CD4-positive, alpha-beta T cell treated with Interleukin-17A for 4 hours (primary cell): Measurements from ENCODE around the gene P4HB.

Source experiments
- DNase-seq: peaks from one replicate; pipeline ENCODE4 v3.0.0-alpha.2; 2020; ENCODE audit warnings: mixed read lengths

The P4HB gene

GRCh38 chr17:81807210-81807719, 53.1 kb downstream of the P4HB start:
- DNase-seq: no peak

- no peak for DNase-seq
Observed at GRCh38 chr17:81806461-81807209, 53.7 kb downstream of the P4HB start.

- no peak for DNase-seq
Observed at GRCh38 chr17:81805707-81806460, 54.5 kb downstream of the P4HB start.

DNA sequence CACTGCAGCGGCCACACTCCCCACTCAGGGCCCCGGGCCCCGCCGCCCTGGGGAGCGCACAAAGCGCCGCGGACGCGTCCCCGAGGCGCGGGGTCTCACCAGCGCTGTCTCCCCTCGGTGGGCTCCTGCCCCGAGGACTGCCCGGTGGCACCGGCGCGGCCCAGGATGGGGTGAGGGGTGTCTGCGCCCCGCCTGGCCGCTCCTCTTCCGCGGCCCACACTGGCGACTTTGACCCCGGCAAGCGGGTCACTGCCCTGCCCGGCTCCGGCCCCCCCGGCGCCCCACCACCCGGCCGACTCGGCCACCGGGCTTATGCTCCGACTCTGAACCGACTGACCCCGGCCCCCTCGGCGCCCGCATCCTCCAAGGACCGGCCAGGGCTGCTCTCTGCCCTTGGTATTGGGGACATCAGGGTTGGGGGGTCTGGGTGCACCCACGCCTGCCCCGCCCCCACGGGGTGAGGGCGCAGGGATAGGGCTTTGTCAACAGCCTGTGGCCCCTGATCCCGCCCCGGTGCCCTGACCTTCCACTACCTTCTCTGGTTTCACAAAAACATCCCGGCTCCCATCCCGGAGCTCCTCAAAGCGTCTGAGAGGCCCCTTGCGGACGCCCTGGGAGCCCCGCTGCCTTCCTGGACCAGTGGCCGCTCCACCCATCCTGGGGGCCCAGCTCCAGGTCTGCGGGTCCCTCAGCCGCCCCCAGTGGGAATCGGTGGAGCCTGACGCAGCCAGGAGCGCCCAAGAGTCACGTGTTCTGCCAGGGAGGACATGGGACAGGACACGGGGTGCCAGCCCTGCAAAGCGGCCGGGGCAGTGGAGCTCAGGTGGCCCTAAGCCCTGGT, 55.6 kb downstream of the P4HB start:
- DNase-seq: no peak

GRCh38 chr17:81803728-81804558, 56.4 kb downstream of the P4HB start, which contains the start of gene GCGR:
Gene GCGR (plus strand): TSS chr17:81804150. CDS start chr17:81809019, 4,869 bp downstream.
- DNase-seq: no peak

DNA sequence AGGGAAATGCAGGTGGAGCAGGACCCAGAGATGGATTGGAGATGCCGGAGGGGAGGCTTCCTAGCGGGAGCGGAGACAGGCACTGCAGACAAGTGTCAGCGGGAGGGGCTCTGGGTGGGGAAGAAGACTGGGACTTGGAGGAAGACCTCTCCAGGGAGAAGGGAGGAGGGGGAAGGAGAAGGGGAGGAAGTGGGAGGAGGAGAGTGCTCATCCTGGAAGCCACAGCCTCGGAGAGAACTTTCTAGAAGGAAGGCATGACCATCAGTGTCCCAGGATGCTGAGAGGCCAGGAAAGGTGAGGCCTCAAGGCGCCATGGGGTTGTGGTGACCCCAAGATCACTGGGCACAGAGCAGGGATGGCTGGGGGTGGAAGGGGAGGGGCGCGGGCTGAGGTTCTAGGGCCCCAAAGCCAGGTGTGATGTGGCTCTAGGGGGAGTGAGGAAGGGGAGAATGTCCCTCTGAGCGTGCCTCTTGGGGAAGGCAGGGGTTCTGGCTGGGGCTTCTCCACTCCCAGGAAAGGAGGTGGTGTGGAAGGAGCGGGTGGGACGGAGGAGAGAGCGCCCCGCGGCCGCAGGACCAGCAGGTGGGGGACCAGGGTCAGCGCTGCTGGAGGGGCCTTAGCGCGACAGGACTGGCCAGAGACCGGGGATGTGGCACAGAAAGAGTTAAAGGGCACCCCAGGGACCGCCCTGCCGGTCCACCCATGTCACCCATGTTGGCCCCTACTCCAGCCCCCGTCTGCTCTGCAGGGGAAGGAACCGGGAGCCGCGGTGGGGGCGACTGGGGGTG, 57.3 kb downstream of the P4HB start:
- no peak for DNase-seq

DNA sequence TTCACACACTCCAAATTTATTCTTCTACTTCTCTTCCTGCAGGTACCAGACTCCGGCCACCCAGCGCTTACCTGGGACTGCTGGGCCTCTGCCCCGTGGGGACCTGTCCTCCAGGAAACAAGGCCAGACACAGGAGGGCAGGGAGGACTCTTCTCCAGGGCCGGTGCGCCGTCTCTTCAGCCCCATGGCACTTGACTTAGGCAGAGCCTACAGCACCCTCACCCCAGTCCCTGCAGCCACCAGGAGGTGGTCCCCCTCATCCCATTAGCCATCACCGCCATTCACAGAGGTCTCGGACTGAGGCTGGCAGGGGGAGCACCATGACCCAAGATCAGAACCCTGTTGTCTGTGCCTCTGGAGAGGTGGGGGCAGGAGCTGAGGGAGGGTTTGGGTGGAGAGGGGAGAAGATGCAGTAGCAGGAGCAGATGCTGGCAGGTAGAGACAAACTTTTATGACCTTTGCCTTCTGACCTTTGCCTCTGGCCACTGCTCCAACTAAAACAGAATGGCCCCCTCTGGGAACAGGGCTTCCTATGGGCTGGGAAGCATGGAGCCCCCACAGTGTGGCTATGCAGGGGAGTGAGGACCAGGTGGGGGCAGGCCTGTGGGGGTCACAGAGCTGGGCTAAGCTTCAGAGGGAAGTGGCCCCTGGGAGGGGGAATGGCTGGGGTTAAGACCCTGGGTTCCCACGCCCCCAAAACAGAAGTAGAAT, 58.1 kb downstream of the P4HB start:
- DNase-seq: no peak

DNA sequence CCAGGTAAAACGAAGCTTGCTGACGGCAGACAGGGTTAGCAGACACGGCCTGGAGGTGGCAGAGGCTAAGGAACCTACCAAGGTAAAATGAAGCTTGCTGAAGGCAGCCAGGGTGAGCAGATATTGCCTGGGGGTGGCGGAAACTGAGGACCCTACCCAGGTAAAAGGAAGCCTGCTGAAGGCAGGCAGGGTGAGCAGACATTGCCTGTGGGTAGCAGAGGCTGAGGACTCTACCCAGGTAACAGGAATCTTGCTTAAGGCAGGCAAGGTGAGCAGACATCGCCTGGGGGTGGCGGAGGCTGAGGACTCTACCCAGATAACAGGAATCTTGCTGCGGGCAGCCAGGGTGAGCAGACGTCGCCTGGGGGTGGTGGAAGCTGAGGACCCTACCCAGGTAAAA, 59.0 kb downstream of the P4HB start:
- no peak for DNase-seq

DNA sequence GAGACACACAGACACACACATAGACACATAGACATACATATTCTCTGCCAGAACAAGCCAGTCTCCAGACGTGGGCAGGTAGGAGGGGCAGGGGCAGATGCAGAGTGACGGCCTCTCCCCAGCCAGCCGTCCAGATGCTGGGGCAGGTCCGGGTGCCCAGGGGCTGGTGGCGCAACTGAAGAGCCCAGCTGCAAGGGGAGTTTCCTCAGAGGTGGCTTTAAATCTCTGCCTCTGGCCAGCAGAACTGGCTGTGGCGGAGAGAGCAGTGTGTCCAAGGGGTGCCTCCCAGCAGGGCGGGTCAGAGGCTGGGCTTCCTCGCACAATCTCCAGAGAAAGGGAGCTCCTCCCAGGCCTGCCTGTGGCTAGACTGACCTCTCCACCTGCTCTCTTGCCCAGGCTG, 65.8 kb downstream of the P4HB start:
- no peak for DNase-seq

DNA sequence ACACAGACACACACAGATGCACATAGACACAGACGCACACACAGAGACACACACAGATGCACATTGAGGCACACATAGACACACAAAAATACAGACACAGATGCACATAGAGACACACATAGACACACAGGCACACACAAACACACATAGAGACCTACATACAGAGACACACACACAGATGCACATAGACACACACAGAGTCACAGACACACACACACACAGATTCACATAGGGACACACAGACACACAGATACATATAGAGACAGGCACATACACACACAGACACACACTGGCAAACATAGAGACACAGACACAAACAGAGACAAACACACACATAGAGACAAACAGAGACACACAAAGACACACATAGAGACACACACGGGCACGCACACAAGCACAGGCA, 66.3 kb downstream of the P4HB start:
- DNase-seq: no peak
